K562 (cell line): ENCODE measurements around the gene ARHGAP35. TPM values are rescaled to one million over a fixed set of nuclear protein-coding genes. Genes with fewer than 3 reads are reported as not detected.

Experiments used
- BDP1 ChIP-seq: IDR thresholded peaks from 3 replicates; pipeline ENCODE4 v1.6.1; 2011; ENCODE audit not compliant: insufficient read length, insufficient read depth
- CBX1 ChIP-seq: sonication (generic); IDR thresholded peaks from 2 replicates; pipeline ENCODE4 v1.6.1; 2016; ENCODE audit warnings: antibody characterized with exemption, low read depth, mild to moderate bottlenecking
- DMBX1 ChIP-seq: fragments of 250-450 bp; sonication (Bioruptor Pico); IDR thresholded peaks from 2 replicates; pipeline ENCODE4 v1.8.0; 2022; ENCODE audit warnings: inconsistent platforms, mild to moderate bottlenecking, moderate library complexity, borderline replicate concordance
- FOXJ2 ChIP-seq: fragments of 200-800 bp; sonication (Bioruptor generic); IDR thresholded peaks from 2 replicates; pipeline ENCODE4 v1.6.1; 2016; ENCODE audit warnings: missing genetic modification characterization, missing compliant biosample characterization
- HNRNPLL ChIP-seq: fragments of 200-400 bp; formaldehyde crosslinking; IDR thresholded peaks from 2 replicates; pipeline ENCODE4 v1.6.1; 2017; ENCODE audit warnings: low read length, low read depth, mild to moderate bottlenecking; ENCODE audit not compliant: poor library complexity, severe bottlenecking
- POLR2G ChIP-seq: fragments of 200-400 bp; formaldehyde crosslinking; IDR thresholded peaks from 2 replicates; pipeline ENCODE4 v1.6.1; 2017; ENCODE audit warnings: low read depth, mild to moderate bottlenecking, antibody characterized with exemption, low read length, moderate library complexity
- TBP ChIP-seq: optimal IDR thresholded peaks from 2 replicates; pipeline ENCODE3; 2011; ENCODE audit warnings: low read depth, low read length, improper control_type of control experiment
- YY1 ChIP-seq, 3 experiments: IDR thresholded peaks; 2 replicates each; pipeline ENCODE4 v1.6.1; 2011; ENCODE audit warnings: low read length in 2 of 3, mild to moderate bottlenecking in 2 of 3, moderate library complexity in 2 of 3, borderline replicate concordance in 1 of 3, control low read depth in 1 of 3, low read depth in 1 of 3; ENCODE audit not compliant: insufficient read depth in 3 of 3, insufficient replicate concordance in 2 of 3, control insufficient read depth in 1 of 3, insufficient read length in 1 of 3; ENCODE audit errors: extremely low read depth in 1 of 3
- ZNF75A ChIP-seq: fragments of 450-650 bp; formaldehyde crosslinking; IDR thresholded peaks from 2 replicates; pipeline ENCODE4 v1.4.0; 2020; ENCODE audit warnings: mild to moderate bottlenecking
- ZNF766 ChIP-seq: fragments of 200-800 bp; sonication (Bioruptor generic); conservative IDR thresholded peaks from 2 replicates; pipeline ENCODE4 v1.6.1; 2016; ENCODE audit warnings: missing genetic modification characterization, missing compliant biosample characterization
- polyA plus RNA-seq, 8 experiments: library from polyadenylated mRNA; depleted of rRNA in 4 of 8; stranded (reverse) in 5 of 8; unstranded in 3 of 8; fragments of >200 nt; fragmentation: Nextera tagmentation in 2 of 8; fragmentation: Illumina TruSeq in 1 of 8; extraction: Ambion mirVana in 2 of 8; extraction: Trizol in 1 of 8; gene quantifications; 2 replicates each; pipeline versions ENCODE4 v1.2.1 to v1.2.3, GENCODE V29; 2011 to 2014; ENCODE audit warnings: inconsistent platforms in 1 of 8, missing spikeins in 1 of 8
- total RNA-seq, 7 experiments: library from RNA; depleted of rRNA in 6 of 7; stranded (reverse); fragments of >200 nt in 6 of 7; fragmentation: Illumina TruSeq in 2 of 7; extraction: Trizol in 2 of 7; gene quantifications; 2 replicates each; pipeline versions ENCODE4 v1.2.1 to v1.2.3, GENCODE V29; 2011 to 2021; ENCODE audit warnings: low replicate concordance in 1 of 7
- TF ChIP-seq, protein P1 (sequence below): sonication (generic); formaldehyde crosslinking; IDR thresholded peaks from 2 replicates; pipeline ENCODE4 v1.8.1; 2023; ENCODE audit warnings: missing genetic modification reagents, mild to moderate bottlenecking, borderline replicate concordance
- TF ChIP-seq, protein P2 (sequence below): sonication (generic); formaldehyde crosslinking; IDR thresholded peaks from 2 replicates; pipeline ENCODE4 v1.8.0; 2022; ENCODE audit warnings: mild to moderate bottlenecking, missing genetic modification reagents, borderline replicate concordance
- TF ChIP-seq, protein P3 (sequence below): fragments of 450-650 bp; conservative IDR thresholded peaks from 2 replicates; pipeline ENCODE4 v1.6.1; 2016; ENCODE audit warnings: missing genetic modification characterization, low read depth, mild to moderate bottlenecking, missing compliant biosample characterization, moderate library complexity

The ARHGAP35 gene
- total and polyA plus RNA-seq, 9 of the 15 experiments (the other 6 are each of a cell fraction or from before 2014, with no cell fraction given), result 0.27 to 26.4 (median 10.2) TPM

DNA sequence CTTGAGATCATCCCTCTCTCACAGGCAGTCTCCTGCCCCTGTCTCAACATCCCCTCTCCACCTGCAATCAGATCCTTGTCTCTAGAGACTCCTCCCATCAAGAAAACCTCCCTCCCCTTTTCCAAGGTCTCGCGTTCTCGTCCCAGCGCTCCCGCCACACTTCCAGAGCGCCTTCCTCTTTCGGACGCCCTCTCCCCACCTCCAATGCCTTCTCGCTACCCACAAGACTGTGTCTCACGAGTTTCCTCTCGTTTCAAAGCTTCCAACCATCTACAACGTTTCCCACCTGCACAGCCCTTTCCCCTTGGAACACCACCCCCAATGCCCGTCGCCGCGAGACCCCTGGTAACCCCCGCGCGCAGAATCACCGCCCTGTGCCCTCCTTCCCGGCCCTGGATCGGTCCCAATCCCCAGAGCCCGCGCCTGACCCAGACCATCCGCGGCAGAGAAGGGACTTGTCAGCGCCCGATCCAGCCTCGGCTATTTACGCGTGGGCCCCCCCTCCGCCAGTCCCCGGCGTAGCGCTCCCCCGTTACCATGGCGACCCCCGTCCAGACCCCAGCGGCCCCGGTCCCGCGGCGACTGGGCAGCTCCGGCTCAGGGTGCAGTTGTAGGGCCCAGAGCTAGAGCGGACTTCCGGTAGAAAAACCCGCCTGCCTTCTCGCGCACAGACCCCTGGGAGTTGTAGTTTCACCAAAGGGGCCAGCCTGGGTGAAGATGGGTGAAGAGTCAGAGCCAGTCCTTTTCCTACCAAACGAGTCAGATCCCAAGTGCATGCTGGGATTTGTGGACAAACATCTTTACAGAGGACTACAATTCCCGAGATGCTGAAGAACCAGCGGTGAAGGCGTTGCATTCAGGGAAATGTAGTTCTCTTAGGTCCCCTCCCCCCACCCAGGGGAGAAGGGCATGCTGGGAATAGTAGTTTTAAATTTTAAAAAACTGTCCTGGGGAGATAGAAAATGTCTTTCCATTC is 10.3 kb upstream of the ARHGAP35 start, which contains the start of gene AP2S1 (continued):
- TF ChIP-seq YY1 (IDR thresholded peaks at IDR 0.05; ENCODE audit: borderline replicate concordance in 1 of 3, control insufficient read depth in 1 of 3, extremely low read depth in 1 of 3, insufficient read depth in 3 of 3, insufficient read length in 1 of 3, insufficient replicate concordance in 2 of 3, low read depth in 1 of 3, low read length in 2 of 3) (peak in 1 of 3 experiments; percentile 62), DMBX1 (CRISPR knock-in tag) (peak; percentile 87; the same call in 1 of the 2 replicates), CBX1 (0 out of 2 replicates have a peak, but pooled peaks have one; percentile 41), POLR2G (peak; percentile 94), HNRNPLL (peak; percentile 37), TBP (peak; percentile 63), ZNF75A (CRISPR knock-in tag) (no peak), BDP1 (no peak), ZNF766 (CRISPR knock-in tag) (peak; percentile 99), FOXJ2 (tag) (peak; percentile 93)
- TF ChIP-seq, protein P1, sequence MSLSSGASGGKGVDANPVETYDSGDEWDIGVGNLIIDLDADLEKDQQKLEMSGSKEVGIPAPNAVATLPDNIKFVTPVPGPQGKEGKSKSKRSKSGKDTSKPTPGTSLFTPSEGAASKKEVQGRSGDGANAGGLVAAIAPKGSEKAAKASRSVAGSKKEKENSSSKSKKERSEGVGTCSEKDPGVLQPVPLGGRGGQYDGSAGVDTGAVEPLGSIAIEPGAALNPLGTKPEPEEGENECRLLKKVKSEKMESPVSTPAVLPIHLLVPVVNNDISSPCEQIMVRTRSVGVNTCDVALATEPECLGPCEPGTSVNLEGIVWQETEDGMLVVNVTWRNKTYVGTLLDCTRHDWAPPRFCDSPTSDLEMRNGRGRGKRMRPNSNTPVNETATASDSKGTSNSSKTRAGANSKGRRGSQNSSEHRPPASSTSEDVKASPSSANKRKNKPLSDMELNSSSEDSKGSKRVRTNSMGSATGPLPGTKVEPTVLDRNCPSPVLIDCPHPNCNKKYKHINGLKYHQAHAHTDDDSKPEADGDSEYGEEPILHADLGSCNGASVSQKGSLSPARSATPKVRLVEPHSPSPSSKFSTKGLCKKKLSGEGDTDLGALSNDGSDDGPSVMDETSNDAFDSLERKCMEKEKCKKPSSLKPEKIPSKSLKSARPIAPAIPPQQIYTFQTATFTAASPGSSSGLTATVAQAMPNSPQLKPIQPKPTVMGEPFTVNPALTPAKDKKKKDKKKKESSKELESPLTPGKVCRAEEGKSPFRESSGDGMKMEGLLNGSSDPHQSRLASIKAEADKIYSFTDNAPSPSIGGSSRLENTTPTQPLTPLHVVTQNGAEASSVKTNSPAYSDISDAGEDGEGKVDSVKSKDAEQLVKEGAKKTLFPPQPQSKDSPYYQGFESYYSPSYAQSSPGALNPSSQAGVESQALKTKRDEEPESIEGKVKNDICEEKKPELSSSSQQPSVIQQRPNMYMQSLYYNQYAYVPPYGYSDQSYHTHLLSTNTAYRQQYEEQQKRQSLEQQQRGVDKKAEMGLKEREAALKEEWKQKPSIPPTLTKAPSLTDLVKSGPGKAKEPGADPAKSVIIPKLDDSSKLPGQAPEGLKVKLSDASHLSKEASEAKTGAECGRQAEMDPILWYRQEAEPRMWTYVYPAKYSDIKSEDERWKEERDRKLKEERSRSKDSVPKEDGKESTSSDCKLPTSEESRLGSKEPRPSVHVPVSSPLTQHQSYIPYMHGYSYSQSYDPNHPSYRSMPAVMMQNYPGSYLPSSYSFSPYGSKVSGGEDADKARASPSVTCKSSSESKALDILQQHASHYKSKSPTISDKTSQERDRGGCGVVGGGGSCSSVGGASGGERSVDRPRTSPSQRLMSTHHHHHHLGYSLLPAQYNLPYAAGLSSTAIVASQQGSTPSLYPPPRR (CRISPR knock-in tag), result 0 out of 2 replicates have a peak, but pooled peaks have one; percentile 41
- TF ChIP-seq, protein P2, sequence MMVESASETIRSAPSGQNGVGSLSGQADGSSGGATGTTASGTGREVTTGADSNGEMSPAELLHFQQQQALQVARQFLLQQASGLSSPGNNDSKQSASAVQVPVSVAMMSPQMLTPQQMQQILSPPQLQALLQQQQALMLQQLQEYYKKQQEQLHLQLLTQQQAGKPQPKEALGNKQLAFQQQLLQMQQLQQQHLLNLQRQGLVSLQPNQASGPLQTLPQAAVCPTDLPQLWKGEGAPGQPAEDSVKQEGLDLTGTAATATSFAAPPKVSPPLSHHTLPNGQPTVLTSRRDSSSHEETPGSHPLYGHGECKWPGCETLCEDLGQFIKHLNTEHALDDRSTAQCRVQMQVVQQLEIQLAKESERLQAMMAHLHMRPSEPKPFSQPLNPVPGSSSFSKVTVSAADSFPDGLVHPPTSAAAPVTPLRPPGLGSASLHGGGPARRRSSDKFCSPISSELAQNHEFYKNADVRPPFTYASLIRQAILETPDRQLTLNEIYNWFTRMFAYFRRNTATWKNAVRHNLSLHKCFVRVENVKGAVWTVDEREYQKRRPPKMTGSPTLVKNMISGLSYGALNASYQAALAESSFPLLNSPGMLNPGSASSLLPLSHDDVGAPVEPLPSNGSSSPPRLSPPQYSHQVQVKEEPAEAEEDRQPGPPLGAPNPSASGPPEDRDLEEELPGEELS (CRISPR knock-in tag), result 0 out of 2 replicates have a peak, but pooled peaks have one; percentile 57
- TF ChIP-seq, protein P3, sequence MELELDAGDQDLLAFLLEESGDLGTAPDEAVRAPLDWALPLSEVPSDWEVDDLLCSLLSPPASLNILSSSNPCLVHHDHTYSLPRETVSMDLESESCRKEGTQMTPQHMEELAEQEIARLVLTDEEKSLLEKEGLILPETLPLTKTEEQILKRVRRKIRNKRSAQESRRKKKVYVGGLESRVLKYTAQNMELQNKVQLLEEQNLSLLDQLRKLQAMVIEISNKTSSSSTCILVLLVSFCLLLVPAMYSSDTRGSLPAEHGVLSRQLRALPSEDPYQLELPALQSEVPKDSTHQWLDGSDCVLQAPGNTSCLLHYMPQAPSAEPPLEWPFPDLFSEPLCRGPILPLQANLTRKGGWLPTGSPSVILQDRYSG (tag), result peak; percentile 85
